Duodenal mucosa (tissue), 2 donors: ENCODE data around the gene SCN2B.
A peak's percentile ranks its signal among the peaks of the same experiment; 100 is the strongest.

ENCODE experiments used
- H3K27ac ChIP-seq: one replicate; pipeline ENCODE4 v1.7.0; 2013; ENCODE audit warnings: low read depth, low read length
- H3K27me3 ChIP-seq, 2 donors: one replicate each; pipeline ENCODE4 v1.7.0; 2013; ENCODE audit warnings: low read length in 2 of 2, control low read depth in 1 of 2; ENCODE audit not compliant: insufficient read depth in 2 of 2, control insufficient read depth in 1 of 2
- H3K36me3 ChIP-seq, 2 donors: one replicate each; pipeline ENCODE4 v1.7.0; 2013; ENCODE audit warnings: low read length in 2 of 2, control low read depth in 1 of 2; ENCODE audit not compliant: insufficient read depth in 2 of 2, control insufficient read depth in 1 of 2
- H3K4me1 ChIP-seq, 2 donors: one replicate each; pipeline ENCODE4 v1.7.0; 2013; ENCODE audit warnings: low read length in 2 of 2, control low read depth in 1 of 2; ENCODE audit not compliant: insufficient read depth in 2 of 2, control insufficient read depth in 1 of 2
- H3K4me3 ChIP-seq, 2 donors: one replicate each; pipeline ENCODE4 v1.7.0; 2013; ENCODE audit warnings: low read length in 2 of 2, low read depth in 1 of 2
- H3K9ac ChIP-seq, 2 donors: one replicate each; pipeline ENCODE4 v1.7.0; 2013; ENCODE audit warnings: low read length in 2 of 2, low read depth in 1 of 2
- H3K9me3 ChIP-seq, 2 donors: one replicate each; pipeline ENCODE4 v1.7.0; 2013; ENCODE audit warnings: low read length in 2 of 2, control low read depth in 1 of 2; ENCODE audit not compliant: control insufficient read depth in 1 of 2

The SCN2B gene

DNA sequence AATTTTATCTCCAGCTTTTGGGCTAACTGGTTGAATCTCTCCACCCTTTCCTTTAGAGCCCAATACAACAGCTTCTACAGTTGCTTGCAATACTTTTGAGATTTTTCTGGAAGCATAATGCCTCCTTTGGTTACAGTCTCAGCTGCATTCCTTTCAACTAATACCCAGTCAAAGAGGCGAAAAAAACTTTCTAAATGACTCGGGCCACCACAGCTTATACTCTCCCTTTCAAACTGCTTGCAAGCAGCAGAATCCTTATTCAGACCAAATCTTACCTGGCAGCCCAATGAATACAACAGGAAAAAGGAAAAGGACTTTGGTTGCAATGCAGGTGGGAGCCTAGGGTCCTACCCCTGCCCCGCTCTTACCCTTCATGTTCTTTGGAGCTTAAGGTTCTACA lies 32.6 kb upstream of the SCN2B start:
- H3K27ac ChIP-seq, result no peak overlapping the region
- no peaks in the 10 kb centered on the region for H3K9me3 ChIP-seq
- no peaks in the 10 kb centered on the region for H3K36me3 ChIP-seq
- H3K27me3 ChIP-seq, result no peaks in the 10 kb centered on the region
- no peak overlapping the region for H3K9ac ChIP-seq
- H3K4me3 ChIP-seq, result no peak overlapping the region
- H3K4me1 ChIP-seq, result peaks cover 35 to 62% of the 10 kb centered on the region in 2 donors

DNA sequence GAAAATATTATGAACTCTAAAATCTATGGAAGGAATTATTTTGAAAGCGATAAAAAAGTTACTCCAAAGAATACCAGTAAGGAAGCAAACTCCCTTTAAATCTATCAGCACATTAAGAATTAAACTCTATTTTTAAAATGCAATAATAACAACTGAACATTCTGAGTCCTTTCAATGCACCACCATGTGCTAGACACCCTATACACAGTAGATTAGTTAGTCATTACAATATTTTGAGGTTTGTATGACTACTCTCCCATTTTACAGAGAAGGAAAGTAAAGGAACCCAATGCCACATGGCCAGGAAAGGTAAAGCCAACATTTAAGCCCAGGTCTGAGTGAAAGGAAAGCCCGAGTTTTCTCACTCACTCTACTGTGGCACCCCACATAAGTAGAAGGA lies 30.6 kb upstream of the SCN2B start:
- H3K4me1 ChIP-seq, result peaks cover 36 to 63% of the 10 kb centered on the region in 2 donors
- H3K9me3 ChIP-seq, result no peaks in the 10 kb centered on the region
- no peaks in the 10 kb centered on the region for H3K27me3 ChIP-seq
- H3K9ac ChIP-seq, result no peak overlapping the region
- no peak overlapping the region for H3K27ac ChIP-seq
- H3K4me3 ChIP-seq, result no peak overlapping the region
- no peaks in the 10 kb centered on the region for H3K36me3 ChIP-seq

DNA sequence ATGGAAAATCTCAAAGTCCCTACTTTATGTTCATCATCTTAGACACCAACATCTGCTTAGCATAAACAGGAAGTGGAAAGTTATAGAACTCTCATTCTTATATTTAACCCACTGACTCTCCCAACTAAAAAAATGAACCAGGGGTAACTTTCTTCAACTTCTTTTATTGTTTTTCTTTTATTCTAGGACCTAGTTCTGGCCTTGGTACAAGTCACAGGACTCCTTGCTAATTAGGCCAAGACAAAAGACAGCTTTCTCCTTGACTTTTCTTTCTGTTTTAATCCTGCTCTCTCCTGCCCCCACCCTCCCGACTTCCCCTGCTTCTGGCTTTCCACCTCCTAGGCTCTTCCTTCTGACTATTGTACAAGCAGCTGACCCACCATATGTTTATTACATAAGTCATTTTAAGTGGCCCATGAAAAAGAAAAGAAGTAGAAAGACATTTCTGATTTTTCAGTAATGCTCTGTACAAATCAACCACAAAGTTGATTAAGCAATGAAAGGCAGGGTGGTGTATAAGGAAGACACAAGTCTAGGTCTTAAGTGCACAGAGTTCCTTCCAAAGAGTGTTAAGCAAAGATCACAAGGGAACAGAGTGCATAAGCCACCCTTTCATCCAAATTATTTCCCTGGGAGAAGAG lies 30.1 kb upstream of the SCN2B start:
- no peak overlapping the region for H3K4me3 ChIP-seq
- no peaks in the 10 kb centered on the region for H3K27me3 ChIP-seq
- H3K9me3 ChIP-seq, result no peaks in the 10 kb centered on the region
- H3K27ac ChIP-seq, result no peak overlapping the region
- H3K36me3 ChIP-seq, result no peaks in the 10 kb centered on the region
- peaks cover 37 to 63% of the 10 kb centered on the region in 2 donors for H3K4me1 ChIP-seq
- H3K9ac ChIP-seq, result no peak overlapping the region

DNA sequence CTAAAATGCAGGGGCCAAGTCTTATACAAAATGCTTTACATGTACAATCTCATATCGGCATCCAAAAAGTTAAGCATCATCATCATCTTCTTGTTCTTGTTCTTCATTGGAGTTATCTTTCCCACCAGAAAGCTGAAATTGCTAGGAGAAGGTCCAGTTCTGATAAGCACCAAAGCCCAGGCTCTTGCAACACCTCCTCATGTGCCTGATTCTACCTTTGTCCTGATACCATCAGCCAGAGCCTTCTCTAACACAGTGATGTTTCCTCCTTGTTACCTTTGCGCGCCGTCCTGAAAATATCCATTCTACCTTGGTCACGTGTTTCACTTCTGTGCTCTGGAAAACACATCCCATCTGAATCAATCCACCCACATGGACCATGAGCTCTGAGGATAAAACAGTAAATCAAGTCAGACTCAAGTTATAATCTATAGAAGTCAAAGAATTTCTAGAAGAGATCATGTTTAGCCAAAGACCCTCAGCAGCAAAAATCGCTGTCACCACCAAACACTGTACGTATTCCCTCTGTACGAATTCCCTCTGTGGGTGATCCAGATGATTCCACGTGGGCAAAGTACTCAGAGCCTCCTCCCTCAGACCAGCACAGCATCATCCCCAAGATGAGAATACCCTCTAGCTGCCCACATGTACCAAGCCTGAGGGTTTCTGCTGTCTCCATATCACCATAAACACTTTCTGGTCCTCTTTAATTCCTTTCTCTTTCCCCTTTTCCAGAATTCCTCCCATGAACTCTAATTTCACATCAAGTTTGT lies 29.4 kb upstream of the SCN2B start:
- no peak overlapping the region for H3K27ac ChIP-seq

DNA sequence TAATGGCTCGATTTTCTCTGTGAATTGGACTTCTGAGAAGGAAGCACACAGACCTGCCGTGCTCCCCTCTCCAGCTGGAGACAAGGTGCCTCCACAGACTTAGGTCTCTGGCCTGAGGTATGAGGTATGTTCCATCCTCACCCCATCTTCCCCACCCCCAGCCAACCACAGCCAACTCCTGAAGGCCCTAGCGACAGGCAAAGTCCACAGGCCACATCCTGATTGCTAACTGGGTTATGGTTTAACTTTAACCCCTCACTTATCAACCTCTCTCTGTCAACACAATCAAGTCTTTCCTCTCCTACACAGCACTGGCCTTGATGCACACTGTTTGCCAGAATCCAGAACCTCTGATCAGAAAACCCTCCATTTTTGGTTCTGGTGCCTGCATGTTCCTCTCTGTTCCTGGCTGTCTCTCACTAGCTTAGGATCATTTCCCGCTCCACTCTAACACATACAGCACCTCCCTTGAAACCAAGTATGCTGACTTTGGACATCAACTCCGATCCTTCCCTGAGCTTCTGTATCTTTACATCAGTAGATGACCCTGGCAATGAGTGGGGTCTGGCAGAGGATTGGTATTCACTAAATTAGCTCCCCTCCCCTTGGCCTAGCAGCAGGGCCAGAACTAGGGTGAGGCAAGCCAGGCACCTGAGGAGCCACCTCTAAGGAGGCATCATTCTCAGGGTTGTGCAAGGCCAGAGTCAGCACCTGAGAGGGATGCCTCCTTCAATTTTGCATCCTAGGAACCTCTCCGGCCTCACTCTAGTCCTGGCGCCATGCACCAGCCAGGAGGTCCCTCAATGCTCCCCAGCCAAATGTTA lies 26.4 kb upstream of the SCN2B start:
- Histone ChIP-seq H3K4me1 (peaks cover 51 to 71% of the 10 kb centered on the region in 2 donors), H3K9ac (peak overlapping the region in 1 of 2 donors; percentile 44), H3K4me3 (peak overlapping the region in 1 of 2 donors; percentile 48), H3K27ac (peak overlapping the region; percentile 23), H3K27me3 (no peaks in the 10 kb centered on the region), H3K9me3 (no peaks in the 10 kb centered on the region), H3K36me3 (no peaks in the 10 kb centered on the region)

More for the DNA sequence above, 29.4 kb upstream of the SCN2B start:
- Histone ChIP-seq H3K36me3 (no peaks in the 10 kb centered on the region), H3K9me3 (no peaks in the 10 kb centered on the region), H3K4me3 (no peak overlapping the region), H3K27me3 (no peaks in the 10 kb centered on the region), H3K9ac (no peak overlapping the region), H3K4me1 (peaks cover 41 to 69% of the 10 kb centered on the region in 2 donors)

DNA sequence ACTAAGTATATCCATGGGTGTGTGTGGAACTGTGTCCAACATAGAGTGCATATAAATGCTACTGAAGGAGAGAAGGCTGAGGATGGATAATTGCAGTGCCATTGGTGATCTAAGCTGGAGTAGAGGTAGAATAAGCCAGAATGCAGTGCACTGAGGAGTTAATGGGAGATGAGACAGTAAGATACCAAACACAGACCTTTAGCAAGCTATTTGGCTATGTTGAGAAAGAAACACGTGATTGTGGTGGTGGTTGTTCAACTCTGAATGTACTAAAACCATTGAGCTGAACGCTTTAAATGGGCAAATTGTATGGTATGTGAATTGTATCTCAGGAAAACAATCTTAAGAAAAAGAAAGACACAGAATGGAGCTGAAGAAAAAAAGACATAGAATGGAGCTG lies 25.5 kb upstream of the SCN2B start:
- peak overlapping the region in 1 of 2 donors; percentile 13 for H3K9ac ChIP-seq
- H3K4me1 ChIP-seq, result peaks cover 50 to 65% of the 10 kb centered on the region in 2 donors
- peak overlapping the region in 1 of 2 donors; percentile 34 for H3K4me3 ChIP-seq
- no peaks in the 10 kb centered on the region for H3K36me3 ChIP-seq
- H3K27ac ChIP-seq, result no peak overlapping the region
- H3K9me3 ChIP-seq, result no peaks in the 10 kb centered on the region
- no peaks in the 10 kb centered on the region for H3K27me3 ChIP-seq

DNA sequence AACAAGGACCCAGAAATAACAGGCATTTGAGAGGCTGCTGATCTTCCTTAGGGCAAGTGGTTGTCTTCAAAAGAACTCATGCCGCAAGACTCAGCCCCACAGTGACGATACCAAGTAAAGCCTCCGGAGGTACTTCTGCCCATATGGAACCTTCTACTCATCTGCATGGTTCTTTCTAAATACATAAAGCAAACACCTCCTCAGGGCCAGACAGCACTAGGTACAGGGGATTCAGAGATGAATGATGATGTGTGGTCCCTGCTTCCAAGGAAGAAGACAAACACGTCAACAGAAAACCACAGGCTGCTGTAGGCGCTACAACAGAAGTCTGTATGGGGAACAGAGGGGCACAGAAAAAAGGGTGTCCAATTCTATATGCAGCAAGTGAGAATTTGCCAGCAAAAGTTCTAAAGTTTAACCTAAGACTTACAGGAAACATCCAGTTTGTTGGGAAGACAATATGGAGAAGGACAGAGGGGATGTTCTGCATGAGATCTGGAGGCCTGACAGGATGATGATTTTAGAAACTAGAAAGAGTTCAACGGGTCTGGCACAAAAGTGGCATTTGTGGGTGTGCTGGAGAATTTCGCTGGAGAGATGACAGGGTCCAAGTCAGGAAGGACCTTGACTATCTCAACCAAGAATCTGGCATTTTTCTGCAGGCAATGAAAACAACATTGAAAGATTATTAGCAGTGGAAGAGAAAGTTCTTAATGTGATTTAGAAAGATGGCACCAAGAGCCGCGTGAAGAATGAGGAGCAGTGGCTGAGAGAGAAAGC lies 24.7 kb upstream of the SCN2B start:
- Histone ChIP-seq H3K27me3 (no peaks in the 10 kb centered on the region), H3K9ac (no peak overlapping the region), H3K27ac (no peak overlapping the region), H3K9me3 (no peaks in the 10 kb centered on the region), H3K36me3 (no peaks in the 10 kb centered on the region), H3K4me3 (no peak overlapping the region), H3K4me1 (peaks cover 45 to 56% of the 10 kb centered on the region in 2 donors)

DNA sequence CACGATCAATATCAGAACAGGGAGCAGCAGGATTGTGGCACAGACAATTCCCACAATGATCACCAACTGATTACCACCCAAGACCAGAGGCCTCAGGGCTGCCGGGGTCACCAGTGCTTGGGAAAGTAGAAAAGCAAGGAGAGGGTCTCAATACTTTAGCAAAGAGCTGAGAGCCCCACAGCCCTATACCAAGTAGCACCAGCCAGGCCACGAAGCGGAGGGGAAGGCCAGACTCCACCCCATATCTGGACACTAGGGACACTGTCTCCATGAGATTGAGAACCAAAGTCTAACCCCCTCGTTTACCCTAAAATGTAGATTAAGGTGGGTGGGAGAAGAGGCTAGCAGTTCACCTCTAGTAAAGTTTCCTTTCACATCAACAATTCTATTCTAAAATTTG lies 24.1 kb upstream of the SCN2B start:
- Histone ChIP-seq H3K27me3 (no peaks in the 10 kb centered on the region), H3K9me3 (no peaks in the 10 kb centered on the region), H3K27ac (no peak overlapping the region), H3K4me3 (no peak overlapping the region), H3K36me3 (no peaks in the 10 kb centered on the region), H3K4me1 (peaks cover 46 to 51% of the 10 kb centered on the region in 2 donors), H3K9ac (no peak overlapping the region)

DNA sequence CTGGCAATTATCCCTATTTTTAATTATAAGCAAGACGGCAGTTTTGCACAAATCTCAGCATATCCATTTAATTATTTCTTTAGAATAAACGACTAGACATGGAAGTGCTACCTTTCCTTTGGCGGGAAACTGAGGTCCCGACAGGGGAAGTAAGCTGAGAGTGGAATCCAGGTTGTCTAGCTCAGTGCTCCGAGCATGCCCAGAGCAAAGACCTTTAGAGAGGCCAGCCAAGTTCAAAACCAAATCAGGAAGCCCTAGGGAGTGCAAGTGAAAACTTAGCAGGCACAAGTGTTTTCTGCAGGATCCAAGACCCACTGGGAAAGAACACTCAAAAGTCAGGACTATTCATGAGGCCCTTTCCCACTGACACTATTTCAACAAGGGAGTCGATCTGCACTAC lies 22.7 kb upstream of the SCN2B start:
- Histone ChIP-seq H3K4me1 (peaks cover 51 to 53% of the 10 kb centered on the region in 2 donors), H3K9me3 (no peaks in the 10 kb centered on the region), H3K9ac (no peak overlapping the region), H3K36me3 (no peaks in the 10 kb centered on the region), H3K27me3 (no peaks in the 10 kb centered on the region), H3K27ac (no peak overlapping the region), H3K4me3 (no peak overlapping the region)
